GM20000 (cell line): ENCODE measurements around the gene SYT10.
A peak's percentile ranks its signal among the peaks of the same experiment; 100 is the strongest.

ENCODE experiments used
- DNase-seq: peaks from one replicate; pipeline ENCODE4 v3.0.0; 2012; ENCODE audit warnings: low spot score
- CTCF ChIP-seq: IDR thresholded peaks from 2 replicates; pipeline ENCODE4 v1.5.1; 2012; ENCODE audit warnings: mild to moderate bottlenecking, control low read depth; ENCODE audit errors: extremely low read depth, missing control alignments

The SYT10 gene

GRCh38 chr12:33439587-33440011 lies at the start of gene SYT10:
SYT10 (minus strand) TSS chr12:33439819; CDS start chr12:33439522, 297 bp downstream.
- no peak for TF ChIP-seq CTCF
- DNase-seq = peak; percentile 14

- no peak for DNase-seq
- TF ChIP-seq CTCF = no peak
Measured at GRCh38 chr12:33488036-33488435, 48.4 kb upstream of the SYT10 start.

GRCh38 chr12:33486058-33486457 lies 46.4 kb upstream of the SYT10 start:
- DNase-seq = no peak
- no peak for TF ChIP-seq CTCF

- TF ChIP-seq CTCF = no peak
- no peak for DNase-seq
Measured at GRCh38 chr12:33484161-33484560, 44.5 kb upstream of the SYT10 start.

GRCh38 chr12:33480366-33480765 lies 40.7 kb upstream of the SYT10 start:
- no peak for DNase-seq

GRCh38 chr12:33476058-33476457 lies 36.4 kb upstream of the SYT10 start:
- DNase-seq = no peak
- no peak for TF ChIP-seq CTCF

More at GRCh38 chr12:33480366-33480765, 40.7 kb upstream of the SYT10 start:
- TF ChIP-seq CTCF = no peak

- no peak for DNase-seq
- TF ChIP-seq CTCF = no peak
Measured at GRCh38 chr12:33472299-33472698, 32.7 kb upstream of the SYT10 start.
